ENCODE measurements around the gene DCUN1D3. TPM values are rescaled to one million over a fixed set of nuclear protein-coding genes. Genes with fewer than 3 reads are reported as not detected.
A peak's percentile ranks its signal among the peaks of the same experiment; 100 is the strongest.

The DCUN1D3 gene
- total RNA-seq, 2 donors from 2014 or later, result 36.7 to 47.4 TPM

GRCh38 chr16:20906341-20907255, 6.4 kb upstream of the DCUN1D3 start:
- no peak for DNase-seq (ENCODE audit: low spot score)
- H3K4me3 Mint-ChIP-seq, result no peak overlapping the region
- H3K27me3 Mint-ChIP-seq, result no peaks in the 10 kb centered on the region
- peaks cover 30% of the 10 kb centered on the region for H3K36me3 Mint-ChIP-seq
- H3K9me3 Mint-ChIP-seq, result no peaks in the 10 kb centered on the region
- ATAC-seq, result no peak
- H3K4me1 Mint-ChIP-seq (ENCODE audit: low read depth in 2 of 2), result peaks cover 73 to 93% of the 10 kb centered on the region in 2 donors
- peak overlapping the region; percentile 98 for H3K27ac Mint-ChIP-seq

DNA sequence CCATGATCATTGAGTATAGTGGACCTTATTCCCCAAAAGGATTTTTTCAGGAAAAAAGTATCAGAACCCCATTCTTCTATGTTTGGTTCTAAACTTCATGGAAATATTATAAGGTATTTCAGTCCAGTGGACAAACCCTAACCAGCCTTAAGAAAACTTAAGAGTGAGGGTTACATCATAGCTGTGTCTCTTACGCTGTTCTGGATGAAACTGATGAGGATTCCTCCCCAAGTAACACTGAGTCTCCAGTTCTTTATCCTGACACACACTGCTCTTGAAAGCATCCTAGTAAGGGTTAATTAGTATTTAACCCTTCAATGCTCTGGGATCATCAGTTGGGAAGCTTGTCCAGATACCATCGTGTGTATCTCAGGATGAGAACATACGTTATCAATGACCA, 5.4 kb upstream of the DCUN1D3 start:
- no peak for ATAC-seq
- H3K9me3 Mint-ChIP-seq, result no peaks in the 10 kb centered on the region
- no peaks in the 10 kb centered on the region for H3K27me3 Mint-ChIP-seq
- H3K27ac Mint-ChIP-seq, result peak overlapping the region; percentile 98
- peaks cover 72 to 90% of the 10 kb centered on the region in 2 donors for H3K4me1 Mint-ChIP-seq (ENCODE audit: low read depth in 2 of 2)
- DNase-seq (ENCODE audit: low spot score), result no peak
- peaks cover 39% of the 10 kb centered on the region for H3K36me3 Mint-ChIP-seq
- H3K4me3 Mint-ChIP-seq, result peak overlapping the region; percentile 95

GRCh38 chr16:20904507-20905081, 4.4 kb upstream of the DCUN1D3 start:
- Mint-ChIP-seq H3K27me3 (no peaks in the 10 kb centered on the region), H3K36me3 (peaks cover 44% of the 10 kb centered on the region)

GRCh38 chr16:20903899-20904506, 3.8 kb upstream of the DCUN1D3 start:
- Mint-ChIP-seq H3K4me1 (ENCODE audit: low read depth in 2 of 2) (peaks cover 64 to 81% of the 10 kb centered on the region in 2 donors), H3K9me3 (no peaks in the 10 kb centered on the region)

More at GRCh38 chr16:20904507-20905081, 4.4 kb upstream of the DCUN1D3 start:
- Mint-ChIP-seq H3K4me1 (ENCODE audit: low read depth in 2 of 2) (peaks cover 63 to 80% of the 10 kb centered on the region in 2 donors), H3K4me3 (peak overlapping the region; percentile 95), H3K27ac (peak overlapping the region; percentile 98), H3K9me3 (no peaks in the 10 kb centered on the region)
- DNase-seq (ENCODE audit: low spot score), result no peak
- peak in 1 of 2 donors; percentile 6 for ATAC-seq

DNA sequence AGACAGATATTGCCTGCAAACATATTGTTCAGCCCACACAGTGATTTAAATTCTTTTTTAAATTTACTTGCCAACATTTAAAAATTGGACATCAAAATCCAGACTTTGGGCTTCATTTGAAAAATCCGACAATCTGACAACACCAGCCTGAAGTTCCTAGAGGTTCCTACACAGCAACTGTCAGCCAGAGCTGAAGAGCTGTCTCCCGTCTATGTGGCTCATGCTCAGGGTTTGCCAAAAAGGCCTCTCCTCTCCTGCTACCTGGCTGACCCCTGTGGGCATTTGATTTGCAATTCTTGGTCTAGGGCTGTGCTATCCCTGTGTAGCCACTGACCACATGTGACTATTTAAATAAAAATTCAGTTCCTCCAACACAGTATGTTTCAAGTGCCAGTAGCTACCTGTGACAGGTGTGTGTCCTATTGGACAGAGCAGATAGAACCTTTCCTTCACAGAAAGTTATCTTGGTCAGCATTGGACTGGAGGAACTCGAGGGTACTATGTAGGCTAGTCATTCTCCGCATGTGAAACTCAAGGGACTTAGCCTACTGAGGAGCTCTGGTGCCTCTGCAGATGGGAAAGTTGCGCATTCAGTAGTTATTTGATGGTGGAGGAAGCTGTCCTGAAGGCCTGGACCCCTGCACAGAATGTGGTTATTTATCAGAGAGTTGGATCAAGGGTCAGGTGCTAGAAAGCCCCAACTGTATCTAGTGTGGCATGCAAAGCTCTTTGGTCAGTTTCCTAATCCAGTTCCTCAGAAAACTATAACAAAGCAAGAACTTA, 3.1 kb upstream of the DCUN1D3 start:
- Mint-ChIP-seq H3K4me1 (ENCODE audit: low read depth in 2 of 2) (peaks cover 67 to 81% of the 10 kb centered on the region in 2 donors), H3K36me3 (peaks cover 50% of the 10 kb centered on the region), H3K4me3 (peak overlapping the region; percentile 95), H3K27ac (peak overlapping the region; percentile 98), H3K9me3 (no peaks in the 10 kb centered on the region), H3K27me3 (no peaks in the 10 kb centered on the region)
- ATAC-seq, result no peak
- no peak for DNase-seq (ENCODE audit: low spot score)

More at GRCh38 chr16:20903899-20904506, 3.8 kb upstream of the DCUN1D3 start:
- no peak for DNase-seq (ENCODE audit: low spot score)
- Mint-ChIP-seq H3K27ac (peak overlapping the region; percentile 98), H3K27me3 (no peaks in the 10 kb centered on the region), H3K4me3 (peak overlapping the region; percentile 95), H3K36me3 (peaks cover 47% of the 10 kb centered on the region)
- no peak for ATAC-seq

GRCh38 chr16:20902426-20902825, 2.3 kb upstream of the DCUN1D3 start:
- H3K27me3 Mint-ChIP-seq, result no peaks in the 10 kb centered on the region
- peak overlapping the region; percentile 98 for H3K27ac Mint-ChIP-seq
- DNase-seq (ENCODE audit: low spot score), result no peak
- H3K9me3 Mint-ChIP-seq, result no peaks in the 10 kb centered on the region
- no peak for ATAC-seq
- H3K4me1 Mint-ChIP-seq (ENCODE audit: low read depth in 2 of 2), result peaks cover 69 to 82% of the 10 kb centered on the region in 2 donors
- peak overlapping the region; percentile 95 for H3K4me3 Mint-ChIP-seq
- H3K36me3 Mint-ChIP-seq, result peaks cover 53% of the 10 kb centered on the region

DNA sequence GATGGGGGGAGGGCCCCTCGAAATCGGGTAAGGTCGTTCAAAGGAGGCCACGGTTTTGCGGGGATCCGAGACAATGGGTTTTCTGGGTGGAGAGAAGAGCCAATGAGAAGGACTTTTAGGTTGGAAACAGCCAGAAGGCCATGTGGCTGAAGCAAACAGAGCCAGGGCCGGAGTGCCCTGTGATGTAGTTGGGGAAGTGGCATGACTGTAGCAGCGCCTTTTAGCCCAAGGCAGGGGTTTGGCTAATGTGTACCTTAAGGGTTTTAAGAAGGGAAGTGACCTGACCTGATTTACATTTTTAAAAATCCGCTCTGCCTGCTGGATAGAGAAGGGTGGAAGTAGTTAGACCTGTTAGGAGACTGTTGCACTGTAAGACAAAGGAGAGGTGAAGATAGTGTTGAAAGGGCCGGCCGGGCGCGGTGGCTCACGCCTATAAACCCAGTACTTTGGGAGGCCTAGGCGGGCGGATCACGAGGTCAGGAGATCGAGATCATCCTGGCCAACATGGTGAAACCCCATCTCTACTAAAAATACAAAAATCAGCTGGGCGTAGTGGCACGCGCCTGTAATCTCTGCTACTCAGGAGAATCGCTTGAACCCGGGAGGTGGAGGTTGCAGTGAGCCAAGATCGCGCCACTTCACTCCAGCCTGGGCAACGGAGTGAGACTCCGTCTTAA, 1.4 kb upstream of the DCUN1D3 start:
- Mint-ChIP-seq H3K27ac (peak overlapping the region; percentile 98), H3K27me3 (no peaks in the 10 kb centered on the region), H3K9me3 (no peaks in the 10 kb centered on the region), H3K4me3 (peak overlapping the region; percentile 95), H3K36me3 (peaks cover 54% of the 10 kb centered on the region), H3K4me1 (ENCODE audit: low read depth in 2 of 2) (peaks cover 76 to 84% of the 10 kb centered on the region in 2 donors)
- ATAC-seq, result peak in 1 of 2 donors; percentile 8
- DNase-seq (ENCODE audit: low spot score), result peak; percentile 62

GRCh38 chr16:20901068-20901435, 894 bp upstream of the DCUN1D3 start:
- DNase-seq (ENCODE audit: low spot score), result no peak
- Mint-ChIP-seq H3K9me3 (no peaks in the 10 kb centered on the region), H3K4me1 (ENCODE audit: low read depth in 2 of 2) (peaks cover 72 to 79% of the 10 kb centered on the region in 2 donors), H3K27me3 (no peaks in the 10 kb centered on the region), H3K36me3 (peaks cover 51% of the 10 kb centered on the region), H3K4me3 (peak overlapping the region; percentile 95), H3K27ac (peak overlapping the region; percentile 98)
- no peak for ATAC-seq

DNA sequence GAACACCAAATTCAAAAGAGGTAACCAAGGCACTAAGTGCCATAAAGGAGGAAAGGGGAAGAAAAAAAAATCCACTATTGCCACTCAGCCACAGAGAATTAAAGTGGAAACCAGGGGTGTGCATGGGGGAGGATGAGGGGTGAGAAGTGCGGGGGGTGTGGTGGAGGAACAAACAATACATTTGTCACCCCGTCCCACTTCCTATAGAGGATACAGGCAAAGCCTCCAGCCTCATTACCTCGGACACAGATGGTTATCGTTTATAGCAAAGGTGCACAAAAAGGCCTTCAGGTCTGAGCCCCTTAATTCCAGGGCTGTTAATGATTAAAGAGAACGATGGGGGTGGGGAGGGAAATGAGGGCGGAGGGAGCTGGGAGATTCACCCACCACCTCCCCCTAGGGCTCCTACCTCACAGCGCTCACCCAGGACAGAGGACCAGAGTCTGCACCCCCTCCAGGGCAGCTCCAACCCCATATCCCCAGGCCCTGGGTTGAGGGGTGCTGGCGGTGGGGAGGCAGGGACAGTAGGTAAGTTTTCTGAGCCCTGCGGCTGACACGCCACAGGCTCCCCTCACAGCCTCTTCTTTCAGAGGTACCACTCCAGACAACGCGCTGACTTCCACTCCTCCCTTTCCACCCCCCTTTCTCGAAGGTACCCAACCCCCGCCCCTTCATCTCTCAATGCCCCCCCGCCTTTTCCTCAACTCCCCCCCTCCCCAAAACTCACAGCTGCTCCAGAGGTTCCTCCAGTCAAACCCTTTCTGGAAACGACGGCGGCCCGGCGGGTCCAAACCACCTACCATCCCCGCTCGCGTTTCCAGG, 470 bp downstream of the DCUN1D3 start:
- Mint-ChIP-seq H3K27ac (peak overlapping the region; percentile 98), H3K27me3 (no peaks in the 10 kb centered on the region), H3K4me1 (ENCODE audit: low read depth in 2 of 2) (peaks cover 66 to 69% of the 10 kb centered on the region in 2 donors), H3K36me3 (peaks cover 51% of the 10 kb centered on the region), H3K9me3 (no peaks in the 10 kb centered on the region), H3K4me3 (peak overlapping the region; percentile 95)
- DNase-seq (ENCODE audit: low spot score) (no peak), ATAC-seq (no peak)

DNA sequence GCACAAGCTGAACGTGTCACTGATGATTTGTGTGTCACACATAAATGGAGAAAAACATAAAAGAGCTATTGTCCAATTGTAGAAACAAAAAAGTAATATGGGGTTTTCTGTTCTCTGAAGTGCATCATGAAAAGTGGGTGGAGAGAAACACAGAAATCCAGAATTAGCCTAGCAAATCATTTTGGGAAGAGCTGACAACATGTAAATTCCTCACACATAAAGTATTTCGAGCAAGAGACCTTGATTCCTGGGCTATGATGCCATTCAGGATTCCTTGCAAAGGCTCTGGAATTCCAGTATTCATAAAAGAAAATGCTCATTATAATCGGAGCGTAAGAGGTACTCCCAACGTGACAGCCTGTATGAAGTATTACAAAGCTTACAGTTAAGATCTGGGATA, 1.1 kb downstream of the DCUN1D3 start:
- Mint-ChIP-seq H3K9me3 (no peaks in the 10 kb centered on the region), H3K36me3 (peaks cover 44% of the 10 kb centered on the region), H3K4me1 (ENCODE audit: low read depth in 2 of 2) (peaks cover 60 to 64% of the 10 kb centered on the region in 2 donors), H3K27me3 (no peaks in the 10 kb centered on the region), H3K27ac (peak overlapping the region; percentile 98), H3K4me3 (peak overlapping the region; percentile 95)
- DNase-seq (ENCODE audit: low spot score), result no peak
- no peak for ATAC-seq

GRCh38 chr16:20897922-20898321, 2.2 kb downstream of the DCUN1D3 start:
- no peaks in the 10 kb centered on the region for H3K27me3 Mint-ChIP-seq
- no peak for DNase-seq (ENCODE audit: low spot score)
- peaks cover 42% of the 10 kb centered on the region for H3K36me3 Mint-ChIP-seq
- H3K9me3 Mint-ChIP-seq, result no peaks in the 10 kb centered on the region
- no peak for ATAC-seq
- peaks cover 49 to 59% of the 10 kb centered on the region in 2 donors for H3K4me1 Mint-ChIP-seq (ENCODE audit: low read depth in 2 of 2)
- H3K27ac Mint-ChIP-seq, result peak overlapping the region; percentile 98
- peak overlapping the region; percentile 95 for H3K4me3 Mint-ChIP-seq

DNA sequence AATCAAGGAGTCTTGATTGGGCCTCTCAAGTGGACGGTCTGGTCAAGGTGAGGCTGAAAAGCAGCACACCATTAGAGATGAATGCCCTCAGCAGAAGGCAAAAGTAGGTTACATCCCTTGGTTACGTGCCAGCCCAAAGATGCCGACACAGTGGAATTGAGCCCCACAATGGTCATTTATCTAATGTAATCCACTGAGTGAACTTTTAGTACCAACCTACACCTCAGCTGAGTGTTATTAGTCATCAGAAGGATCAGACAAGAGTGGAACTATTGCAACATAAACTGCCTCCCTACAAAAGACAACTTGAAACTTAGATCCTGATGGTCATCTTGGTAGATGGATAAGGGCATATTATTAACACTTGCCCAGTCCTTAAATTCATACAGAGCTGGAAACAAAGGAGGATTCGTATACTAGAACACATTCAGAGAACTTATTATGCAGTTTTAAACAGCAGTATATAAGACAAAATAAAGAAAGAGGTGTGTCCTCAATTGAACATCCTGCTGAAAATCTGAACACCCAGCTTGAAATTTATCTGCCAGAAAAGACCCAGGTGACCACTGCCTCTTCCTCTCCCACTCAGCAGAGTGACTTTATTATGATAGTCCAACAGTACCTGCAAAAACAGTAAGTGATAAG, 2.8 kb downstream of the DCUN1D3 start:
- Mint-ChIP-seq H3K36me3 (peaks cover 47% of the 10 kb centered on the region), H3K4me1 (ENCODE audit: low read depth in 2 of 2) (peaks cover 44 to 56% of the 10 kb centered on the region in 2 donors)

More for the DNA sequence above, 2.8 kb downstream of the DCUN1D3 start:
- H3K9me3 Mint-ChIP-seq, result no peaks in the 10 kb centered on the region
- DNase-seq (ENCODE audit: low spot score) (no peak), ATAC-seq (no peak)
- H3K4me3 Mint-ChIP-seq, result peak overlapping the region; percentile 95
- peak overlapping the region; percentile 98 for H3K27ac Mint-ChIP-seq
- H3K27me3 Mint-ChIP-seq, result no peaks in the 10 kb centered on the region

Data from natural killer cell treated with Interleukin-12 subunit alpha and Interleukin-12 subunit beta and Interleukin-15 and Interleukin-18, amount 100 ng/mL, for 72 hours (primary cell).